NB4 (cell line): ENCODE measurements around the gene SLC35A3.
"Not testable (repeated sequence)": the region's sequence is repeated elsewhere in the genome, so short reads cannot be mapped to it uniquely, and the experiment has no call there.

Experiments used
- DNase-seq: peaks from one replicate; pipeline ENCODE4 v3.0.0; 2010; ENCODE audit warnings: low read depth
- H3K4me3 ChIP-seq: one replicate; pipeline ENCODE4 v1.5.1; 2011; ENCODE audit warnings: mild to moderate bottlenecking, low read depth, low read length, moderate library complexity
- MYC ChIP-seq: IDR thresholded peaks from 2 replicates; pipeline ENCODE4 v1.6.1; 2011; ENCODE audit warnings: low read depth, low read length
- POLR2A ChIP-seq: IDR thresholded peaks from 2 replicates; pipeline ENCODE4 v1.6.1; 2011; ENCODE audit warnings: mild to moderate bottlenecking; ENCODE audit not compliant: insufficient read length; ENCODE audit errors: extremely low read depth
- TF ChIP-seq, protein P1 (sequence below): IDR thresholded peaks from 2 replicates; pipeline ENCODE4 v1.6.1; 2011; ENCODE audit warnings: low read depth, low read length
- TF ChIP-seq, protein P2 (sequence below): IDR thresholded peaks from one replicate; pipeline ENCODE4 v1.5.1; 2012; ENCODE audit warnings: low read depth, low read length

SLC35A3 gene

DNA sequence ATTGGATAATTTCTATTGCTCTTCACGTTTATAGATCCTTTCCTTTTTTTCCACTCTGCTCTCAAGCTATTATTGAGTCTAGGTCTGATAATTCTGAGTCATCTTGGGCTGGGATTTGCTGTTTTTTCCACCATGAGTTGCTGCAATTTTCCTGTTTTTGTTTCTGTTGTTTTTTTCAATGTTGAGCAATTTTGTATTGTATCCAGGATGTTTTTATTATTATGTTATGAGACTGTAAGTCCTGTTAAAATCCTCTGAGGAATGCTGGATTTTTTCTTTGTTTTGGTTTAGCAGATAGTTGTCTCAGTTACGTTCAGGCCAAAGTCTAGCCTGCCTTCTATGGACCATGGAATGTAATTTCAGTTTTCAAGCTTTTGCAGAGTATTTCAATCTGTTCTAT lies 13.0 kb upstream of the SLC35A3 start:
- no peak overlapping the region for H3K4me3 ChIP-seq
- TF ChIP-seq, protein P1, sequence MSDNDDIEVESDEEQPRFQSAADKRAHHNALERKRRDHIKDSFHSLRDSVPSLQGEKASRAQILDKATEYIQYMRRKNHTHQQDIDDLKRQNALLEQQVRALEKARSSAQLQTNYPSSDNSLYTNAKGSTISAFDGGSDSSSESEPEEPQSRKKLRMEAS, result no peak
- TF ChIP-seq MYC (no peak), POLR2A (no peak)
- TF ChIP-seq, protein P2, sequence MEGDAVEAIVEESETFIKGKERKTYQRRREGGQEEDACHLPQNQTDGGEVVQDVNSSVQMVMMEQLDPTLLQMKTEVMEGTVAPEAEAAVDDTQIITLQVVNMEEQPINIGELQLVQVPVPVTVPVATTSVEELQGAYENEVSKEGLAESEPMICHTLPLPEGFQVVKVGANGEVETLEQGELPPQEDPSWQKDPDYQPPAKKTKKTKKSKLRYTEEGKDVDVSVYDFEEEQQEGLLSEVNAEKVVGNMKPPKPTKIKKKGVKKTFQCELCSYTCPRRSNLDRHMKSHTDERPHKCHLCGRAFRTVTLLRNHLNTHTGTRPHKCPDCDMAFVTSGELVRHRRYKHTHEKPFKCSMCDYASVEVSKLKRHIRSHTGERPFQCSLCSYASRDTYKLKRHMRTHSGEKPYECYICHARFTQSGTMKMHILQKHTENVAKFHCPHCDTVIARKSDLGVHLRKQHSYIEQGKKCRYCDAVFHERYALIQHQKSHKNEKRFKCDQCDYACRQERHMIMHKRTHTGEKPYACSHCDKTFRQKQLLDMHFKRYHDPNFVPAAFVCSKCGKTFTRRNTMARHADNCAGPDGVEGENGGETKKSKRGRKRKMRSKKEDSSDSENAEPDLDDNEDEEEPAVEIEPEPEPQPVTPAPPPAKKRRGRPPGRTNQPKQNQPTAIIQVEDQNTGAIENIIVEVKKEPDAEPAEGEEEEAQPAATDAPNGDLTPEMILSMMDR, result no peak
- no peak for DNase-seq

DNA sequence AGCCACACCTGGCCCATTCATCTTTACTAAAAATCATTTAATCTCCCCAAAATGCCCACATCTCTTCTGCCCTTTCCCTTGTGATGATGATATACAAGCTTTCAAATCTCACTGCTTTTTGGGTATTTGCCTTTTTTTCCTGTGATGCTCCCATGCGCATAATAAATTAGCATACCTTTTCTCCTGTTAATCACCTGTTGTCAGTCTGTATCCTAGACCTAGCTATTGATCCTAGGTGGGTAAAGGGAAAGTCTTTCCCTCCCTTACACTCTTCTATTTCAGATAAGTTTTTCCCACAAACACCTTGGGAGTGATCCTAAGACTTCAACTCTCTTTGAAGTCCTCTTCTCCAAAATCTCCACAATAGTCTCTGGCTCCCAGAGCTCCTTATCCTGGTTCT lies 12.0 kb upstream of the SLC35A3 start:
- no peak for DNase-seq
- TF ChIP-seq POLR2A (no peak), MYC (no peak)
- TF ChIP-seq, protein P2, result no peak
- TF ChIP-seq, protein P1, result no peak
- H3K4me3 ChIP-seq, result no peak overlapping the region

DNA sequence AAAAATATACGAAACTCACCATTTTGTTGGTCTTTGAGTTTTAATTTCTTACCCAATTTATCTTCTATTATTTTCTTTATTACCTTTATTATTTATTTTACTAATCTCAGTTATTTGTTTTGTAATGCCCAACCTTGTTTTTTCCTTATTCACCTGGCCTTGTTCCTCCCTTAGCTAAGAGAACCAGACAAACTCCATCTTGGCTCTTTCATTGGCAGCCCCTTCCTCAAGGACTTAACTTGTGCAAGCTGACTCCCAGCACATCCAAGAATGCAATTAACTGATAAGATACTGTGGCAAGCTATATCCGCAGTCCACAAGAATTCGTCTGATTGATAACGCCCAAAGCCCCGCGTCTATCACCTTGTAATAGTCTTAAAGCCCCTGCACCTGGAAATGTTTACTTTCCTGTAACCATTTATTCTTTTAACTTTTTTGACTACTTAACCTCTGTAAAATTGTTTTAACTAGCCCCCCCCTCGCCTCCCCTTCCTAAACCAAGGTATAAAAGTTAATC lies 10.5 kb upstream of the SLC35A3 start:
- H3K4me3 ChIP-seq, DNase-seq: not testable (repeated sequence)

DNA sequence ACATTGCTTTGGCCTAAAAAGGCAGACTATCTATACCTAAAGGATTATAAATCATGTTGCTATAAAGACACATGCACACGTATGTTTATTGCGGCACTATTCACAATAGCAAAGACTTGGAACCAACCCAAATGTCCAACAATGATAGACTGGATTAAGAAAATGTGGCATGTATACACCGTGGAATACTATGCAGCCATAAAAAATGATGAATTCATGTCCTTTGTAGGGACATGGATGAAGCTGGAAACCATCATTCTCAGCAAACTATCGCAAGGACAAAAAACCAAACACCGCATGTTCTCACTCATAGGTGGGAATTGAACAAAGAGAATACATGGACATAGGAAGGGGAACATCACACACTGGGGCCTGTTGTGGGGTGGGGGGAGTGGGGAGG lies 9.5 kb upstream of the SLC35A3 start:
- DNase-seq, H3K4me3 ChIP-seq: not testable (repeated sequence)

DNA sequence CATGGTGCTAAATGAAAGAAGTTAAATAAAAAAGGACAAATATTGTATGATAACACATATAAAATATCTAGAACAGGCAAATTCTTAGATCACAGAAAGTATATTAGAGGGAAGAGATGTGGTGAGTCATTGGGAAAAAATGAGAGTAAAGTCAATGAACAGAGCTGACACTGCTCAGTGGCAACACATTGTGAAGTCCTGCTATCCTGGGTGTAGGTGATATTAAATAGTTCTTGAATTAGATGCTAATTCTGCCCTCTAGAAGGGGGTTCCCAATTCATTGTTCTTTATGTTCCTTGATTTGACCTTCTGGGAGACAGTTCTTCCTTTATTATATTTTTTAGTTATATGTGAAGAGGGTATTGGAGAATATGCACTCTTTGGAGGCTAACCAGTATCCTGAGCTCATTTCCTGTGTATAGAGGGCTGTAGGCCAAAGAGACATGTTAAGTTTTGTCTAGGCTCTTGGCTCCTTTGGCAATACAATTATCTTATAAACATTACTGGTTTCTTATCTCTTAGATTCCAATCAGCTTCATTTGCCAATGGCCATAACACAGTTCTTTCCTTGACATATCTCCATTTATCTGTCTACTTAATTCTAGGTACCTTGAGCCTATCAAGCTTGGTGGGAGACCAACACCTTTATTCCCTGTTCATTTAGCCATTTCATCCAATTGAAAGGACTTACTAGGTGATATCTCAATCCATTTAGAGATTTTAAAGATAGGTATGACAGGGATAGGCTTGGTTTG lies 6.6 kb upstream of the SLC35A3 start:
- no peak for DNase-seq

DNA sequence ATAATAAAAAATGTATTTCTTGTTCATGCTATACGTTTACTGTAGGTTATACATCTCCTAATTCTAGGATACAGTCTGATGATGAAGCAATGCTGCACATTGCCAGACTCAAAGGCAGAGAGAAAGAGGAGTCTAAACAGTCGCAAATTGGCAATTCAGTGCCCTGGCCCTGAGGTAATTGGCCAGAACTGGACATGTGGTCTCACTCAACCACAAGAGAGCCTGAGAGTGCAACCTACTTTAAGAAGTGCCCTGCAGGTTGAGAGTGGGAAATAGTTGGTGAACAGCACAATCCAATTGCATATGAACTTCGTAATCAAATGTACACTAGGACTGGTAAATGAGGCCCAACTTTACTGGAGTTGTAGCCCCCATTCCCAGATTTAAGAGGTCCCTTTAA lies 5.0 kb upstream of the SLC35A3 start:
- TF ChIP-seq, protein P1, result no peak
- TF ChIP-seq, protein P2, result no peak
- TF ChIP-seq MYC, result no peak
- no peak for TF ChIP-seq POLR2A
- no peak overlapping the region for H3K4me3 ChIP-seq
- no peak for DNase-seq

More for the DNA sequence above, 6.6 kb upstream of the SLC35A3 start:
- H3K4me3 ChIP-seq, result no peak overlapping the region
- TF ChIP-seq, protein P1, result no peak
- TF ChIP-seq, protein P2, result no peak
- TF ChIP-seq POLR2A (no peak), MYC (no peak)

DNA sequence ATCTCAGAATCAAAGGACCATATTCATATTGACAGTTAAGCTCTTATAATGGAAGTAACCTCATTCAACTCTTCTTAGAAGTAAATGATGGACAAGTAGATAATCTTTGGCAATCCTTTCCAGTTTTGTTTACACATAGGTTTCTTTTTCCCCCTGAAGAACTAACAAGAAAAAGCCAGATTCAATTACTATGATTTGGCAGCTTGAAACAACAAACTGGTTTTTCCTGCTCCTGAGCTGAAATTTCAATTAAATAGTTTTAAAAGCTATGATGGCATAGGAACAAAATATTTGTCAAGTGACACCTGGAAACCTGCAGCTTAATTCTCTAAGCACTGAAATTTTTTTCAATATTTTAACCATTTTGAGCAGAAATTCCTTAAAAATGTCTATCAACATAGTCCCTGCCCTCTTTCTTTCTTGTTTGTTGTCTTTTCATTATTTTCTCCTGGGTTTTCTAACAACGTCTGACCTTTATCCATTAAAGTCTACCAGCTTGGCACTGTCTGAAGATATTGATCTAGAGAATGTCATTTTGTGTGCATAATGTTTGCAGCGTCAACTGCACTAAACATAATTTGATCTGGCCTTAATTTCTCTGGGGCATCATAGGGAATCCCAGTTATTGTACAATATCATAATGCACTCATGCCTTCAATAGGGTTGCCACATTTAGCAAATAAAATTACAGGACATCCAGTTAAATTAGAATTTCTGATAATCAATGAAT lies 4.0 kb upstream of the SLC35A3 start:
- H3K4me3 ChIP-seq, result no peak overlapping the region
- no peak for DNase-seq
- TF ChIP-seq POLR2A (no peak), MYC (no peak)
- TF ChIP-seq, protein P2, result no peak
- TF ChIP-seq, protein P1, result no peak
